ENCODE results near the gene LRRN3.
"Not testable (repeated sequence)": the region's sequence is repeated elsewhere in the genome, so short reads cannot be mapped to it uniquely, and the experiment has no call there.

LRRN3 gene

GRCh38 chr7:111057066-111057465 lies 33.9 kb upstream of the LRRN3 start:
- Histone ChIP-seq H2AFZ (ENCODE audit: low read length, unreplicated experiment) (no peak overlapping the region), H3K27ac (ENCODE audit: low read depth, low read length) (no peak overlapping the region), H3K27me3 (ENCODE audit: insufficient read depth, low read length) (no peaks in the 10 kb centered on the region), H3K36me3 (ENCODE audit: insufficient read depth, low read length) (no peaks in the 10 kb centered on the region), H3K4me3 (ENCODE audit: low read depth, low read length) (no peak overlapping the region), H3K4me1 (ENCODE audit: control insufficient read depth, insufficient read depth, low read length, unreplicated experiment) (no peaks in the 10 kb centered on the region), H3K79me2 (ENCODE audit: control insufficient read depth, insufficient read depth, low read length, unreplicated experiment) (no peaks in the 10 kb centered on the region)

GRCh38 chr7:111059833-111060232 lies 31.1 kb upstream of the LRRN3 start:
- H3K79me2 ChIP-seq (ENCODE audit: control insufficient read depth, insufficient read depth, low read length, unreplicated experiment): no peaks in the 10 kb centered on the region
- H3K27me3 ChIP-seq (ENCODE audit: insufficient read depth, low read length): no peaks in the 10 kb centered on the region
- H3K27ac ChIP-seq (ENCODE audit: low read depth, low read length): no peak overlapping the region
- H3K4me3 ChIP-seq (ENCODE audit: low read depth, low read length): no peak overlapping the region
- H3K4me1 ChIP-seq (ENCODE audit: control insufficient read depth, insufficient read depth, low read length, unreplicated experiment): no peaks in the 10 kb centered on the region
- no peaks in the 10 kb centered on the region for H3K36me3 ChIP-seq (ENCODE audit: insufficient read depth, low read length)
- H2AFZ ChIP-seq (ENCODE audit: low read length, unreplicated experiment): no peak overlapping the region

- Histone ChIP-seq H3K27ac (ENCODE audit: low read depth, low read length) (no peak overlapping the region), H3K79me2 (ENCODE audit: control insufficient read depth, insufficient read depth, low read length, unreplicated experiment) (no peaks in the 10 kb centered on the region), H2AFZ (ENCODE audit: low read length, unreplicated experiment) (no peak overlapping the region), H3K4me1 (ENCODE audit: control insufficient read depth, insufficient read depth, low read length, unreplicated experiment) (no peaks in the 10 kb centered on the region), H3K4me3 (ENCODE audit: low read depth, low read length) (no peak overlapping the region), H3K27me3 (ENCODE audit: insufficient read depth, low read length) (no peaks in the 10 kb centered on the region), H3K36me3 (ENCODE audit: insufficient read depth, low read length) (no peaks in the 10 kb centered on the region)
These were observed 27.8 kb upstream of the LRRN3 start for GRCh38 chr7:111063166-111063565.

- no peaks in the 10 kb centered on the region for H3K4me1 ChIP-seq (ENCODE audit: control insufficient read depth, insufficient read depth, low read length, unreplicated experiment)
- no peak overlapping the region for H3K4me3 ChIP-seq (ENCODE audit: low read depth, low read length)
- H3K27ac ChIP-seq (ENCODE audit: low read depth, low read length): no peak overlapping the region
- H2AFZ ChIP-seq (ENCODE audit: low read length, unreplicated experiment): no peak overlapping the region
- no peaks in the 10 kb centered on the region for H3K36me3 ChIP-seq (ENCODE audit: insufficient read depth, low read length)
- H3K27me3 ChIP-seq (ENCODE audit: insufficient read depth, low read length): no peaks in the 10 kb centered on the region
- H3K79me2 ChIP-seq (ENCODE audit: control insufficient read depth, insufficient read depth, low read length, unreplicated experiment): no peaks in the 10 kb centered on the region
These were observed 23.7 kb upstream of the LRRN3 start for GRCh38 chr7:111067251-111067650.

- H3K4me1 ChIP-seq (ENCODE audit: control insufficient read depth, insufficient read depth, low read length, unreplicated experiment): no peaks in the 10 kb centered on the region
- H3K27me3 ChIP-seq (ENCODE audit: insufficient read depth, low read length): no peaks in the 10 kb centered on the region
- no peaks in the 10 kb centered on the region for H3K36me3 ChIP-seq (ENCODE audit: insufficient read depth, low read length)
- no peak overlapping the region for H3K27ac ChIP-seq (ENCODE audit: low read depth, low read length)
- H3K79me2 ChIP-seq (ENCODE audit: control insufficient read depth, insufficient read depth, low read length, unreplicated experiment): no peaks in the 10 kb centered on the region
- no peak overlapping the region for H3K4me3 ChIP-seq (ENCODE audit: low read depth, low read length)
- no peak overlapping the region for H2AFZ ChIP-seq (ENCODE audit: low read length, unreplicated experiment)
These were observed 23.2 kb upstream of the LRRN3 start for GRCh38 chr7:111067682-111068081.

- H3K4me3 ChIP-seq (ENCODE audit: low read depth, low read length): no peak overlapping the region
- no peak overlapping the region for H2AFZ ChIP-seq (ENCODE audit: low read length, unreplicated experiment)
- H3K27ac ChIP-seq (ENCODE audit: low read depth, low read length): no peak overlapping the region
- H3K27me3 ChIP-seq (ENCODE audit: insufficient read depth, low read length): no peaks in the 10 kb centered on the region
- H3K4me1 ChIP-seq (ENCODE audit: control insufficient read depth, insufficient read depth, low read length, unreplicated experiment): peaks cover 2% of the 10 kb centered on the region
- no peaks in the 10 kb centered on the region for H3K79me2 ChIP-seq (ENCODE audit: control insufficient read depth, insufficient read depth, low read length, unreplicated experiment)
- H3K36me3 ChIP-seq (ENCODE audit: insufficient read depth, low read length): no peaks in the 10 kb centered on the region
These were observed 22.3 kb upstream of the LRRN3 start for GRCh38 chr7:111068618-111069017.

GRCh38 chr7:111071556-111071955 lies 19.4 kb upstream of the LRRN3 start:
- Histone ChIP-seq H3K36me3 (ENCODE audit: insufficient read depth, low read length) (no peaks in the 10 kb centered on the region), H3K4me1 (ENCODE audit: control insufficient read depth, insufficient read depth, low read length, unreplicated experiment) (peaks cover 18% of the 10 kb centered on the region), H2AFZ (ENCODE audit: low read length, unreplicated experiment) (no peak overlapping the region), H3K27me3 (ENCODE audit: insufficient read depth, low read length) (no peaks in the 10 kb centered on the region), H3K27ac (ENCODE audit: low read depth, low read length) (no peak overlapping the region), H3K4me3 (ENCODE audit: low read depth, low read length) (no peak overlapping the region), H3K79me2 (ENCODE audit: control insufficient read depth, insufficient read depth, low read length, unreplicated experiment) (no peaks in the 10 kb centered on the region)

GRCh38 chr7:111072658-111073057 lies 18.3 kb upstream of the LRRN3 start:
- not testable (repeated sequence) for H3K27ac ChIP-seq (ENCODE audit: low read depth, low read length); H3K27me3 ChIP-seq (ENCODE audit: insufficient read depth, low read length); H3K36me3 ChIP-seq (ENCODE audit: insufficient read depth, low read length); H2AFZ ChIP-seq (ENCODE audit: low read length, unreplicated experiment); H3K4me3 ChIP-seq (ENCODE audit: low read depth, low read length); H3K79me2 ChIP-seq (ENCODE audit: control insufficient read depth, insufficient read depth, low read length, unreplicated experiment)
- peaks cover 18% of the 10 kb centered on the region for H3K4me1 ChIP-seq (ENCODE audit: control insufficient read depth, insufficient read depth, low read length, unreplicated experiment)

GRCh38 chr7:111074071-111074747 lies 16.7 kb upstream of the LRRN3 start:
- no peak overlapping the region for H3K4me3 ChIP-seq (ENCODE audit: low read depth, low read length)
- peaks cover 18% of the 10 kb centered on the region for H3K4me1 ChIP-seq (ENCODE audit: control insufficient read depth, insufficient read depth, low read length, unreplicated experiment)
- no peaks in the 10 kb centered on the region for H3K36me3 ChIP-seq (ENCODE audit: insufficient read depth, low read length)
- no peaks in the 10 kb centered on the region for H3K27me3 ChIP-seq (ENCODE audit: insufficient read depth, low read length)
- no peak overlapping the region for H2AFZ ChIP-seq (ENCODE audit: low read length, unreplicated experiment)
- no peak overlapping the region for H3K27ac ChIP-seq (ENCODE audit: low read depth, low read length)
- H3K79me2 ChIP-seq (ENCODE audit: control insufficient read depth, insufficient read depth, low read length, unreplicated experiment): no peaks in the 10 kb centered on the region

GRCh38 chr7:111074748-111075146 lies 16.2 kb upstream of the LRRN3 start:
- Histone ChIP-seq H3K4me3 (ENCODE audit: low read depth, low read length) (no peak overlapping the region), H3K27me3 (ENCODE audit: insufficient read depth, low read length) (no peaks in the 10 kb centered on the region), H3K79me2 (ENCODE audit: control insufficient read depth, insufficient read depth, low read length, unreplicated experiment) (no peaks in the 10 kb centered on the region), H3K27ac (ENCODE audit: low read depth, low read length) (no peak overlapping the region), H2AFZ (ENCODE audit: low read length, unreplicated experiment) (no peak overlapping the region), H3K4me1 (ENCODE audit: control insufficient read depth, insufficient read depth, low read length, unreplicated experiment) (peaks cover 18% of the 10 kb centered on the region), H3K36me3 (ENCODE audit: insufficient read depth, low read length) (no peaks in the 10 kb centered on the region)

GRCh38 chr7:111075498-111075897 lies 15.4 kb upstream of the LRRN3 start:
- Histone ChIP-seq H3K4me1 (ENCODE audit: control insufficient read depth, insufficient read depth, low read length, unreplicated experiment) (peaks cover 18% of the 10 kb centered on the region), H2AFZ (ENCODE audit: low read length, unreplicated experiment) (no peak overlapping the region), H3K27me3 (ENCODE audit: insufficient read depth, low read length) (no peaks in the 10 kb centered on the region), H3K36me3 (ENCODE audit: insufficient read depth, low read length) (no peaks in the 10 kb centered on the region), H3K27ac (ENCODE audit: low read depth, low read length) (no peak overlapping the region), H3K79me2 (ENCODE audit: control insufficient read depth, insufficient read depth, low read length, unreplicated experiment) (no peaks in the 10 kb centered on the region), H3K4me3 (ENCODE audit: low read depth, low read length) (no peak overlapping the region)
